GM08714 (cell line): ENCODE measurements around the gene C19orf38.

Experiments used
- H3K4me3 ChIP-seq: fragments of 200-500 bp; sonication (Bioruptor generic); 2 replicates; pipeline ENCODE4 v1.5.1; 2014; ENCODE audit warnings: mild to moderate bottlenecking, low read length, inconsistent platforms
- ZNF274 ChIP-seq: IDR thresholded peaks from 2 replicates; pipeline ENCODE4 v1.6.1; 2012; ENCODE audit warnings: mild to moderate bottlenecking, low read depth, low read length

Gene C19orf38

GRCh38 chr19:10892256-10892655, 44.0 kb downstream of the C19orf38 start:
- no peak overlapping the region for H3K4me3 ChIP-seq
- TF ChIP-seq ZNF274 = no peak

- no peak overlapping the region for H3K4me3 ChIP-seq
- no peak for TF ChIP-seq ZNF274
These were observed 46.6 kb downstream of the C19orf38 start for GRCh38 chr19:10894911-10895213.

- H3K4me3 ChIP-seq = no peak overlapping the region
- no peak for TF ChIP-seq ZNF274
These were observed 47.1 kb downstream of the C19orf38 start for GRCh38 chr19:10895363-10895762.

- TF ChIP-seq ZNF274 = no peak
- H3K4me3 ChIP-seq = no peak overlapping the region
These were observed 47.7 kb downstream of the C19orf38 start for GRCh38 chr19:10895920-10896319.

- H3K4me3 ChIP-seq = no peak overlapping the region
- TF ChIP-seq ZNF274 = no peak
These were observed 48.8 kb downstream of the C19orf38 start for GRCh38 chr19:10896851-10897526.

- no peak overlapping the region for H3K4me3 ChIP-seq
- no peak for TF ChIP-seq ZNF274
These were observed 50.4 kb downstream of the C19orf38 start for GRCh38 chr19:10898633-10899032.

- no peak overlapping the region for H3K4me3 ChIP-seq
- no peak for TF ChIP-seq ZNF274
These were observed 51.0 kb downstream of the C19orf38 start for GRCh38 chr19:10899151-10899653.

GRCh38 chr19:10907925-10908324, 59.7 kb downstream of the C19orf38 start:
- TF ChIP-seq ZNF274 = no peak

GRCh38 chr19:10908380-10908960, 60.3 kb downstream of the C19orf38 start:
- H3K4me3 ChIP-seq = no peak overlapping the region
- TF ChIP-seq ZNF274 = no peak

More at GRCh38 chr19:10907925-10908324, 59.7 kb downstream of the C19orf38 start:
- H3K4me3 ChIP-seq = no peak overlapping the region

GRCh38 chr19:10911579-10912363, 63.6 kb downstream of the C19orf38 start:
- TF ChIP-seq ZNF274 = no peak
- H3K4me3 ChIP-seq = no peak overlapping the region

GRCh38 chr19:10912619-10913018, 64.4 kb downstream of the C19orf38 start:
- H3K4me3 ChIP-seq = no peak overlapping the region
- TF ChIP-seq ZNF274 = no peak

- TF ChIP-seq ZNF274 = no peak
These were observed 65.6 kb downstream of the C19orf38 start for GRCh38 chr19:10913716-10914340.

GRCh38 chr19:10915130-10916091, 67.2 kb downstream of the C19orf38 start:
- H3K4me3 ChIP-seq = no peak overlapping the region
- no peak for TF ChIP-seq ZNF274

More at GRCh38 chr19:10913716-10914340, 65.6 kb downstream of the C19orf38 start:
- H3K4me3 ChIP-seq = no peak overlapping the region

GRCh38 chr19:10916602-10917001, 68.4 kb downstream of the C19orf38 start:
- TF ChIP-seq ZNF274 = no peak
- no peak overlapping the region for H3K4me3 ChIP-seq
